Measurements from ENCODE around the gene SEMA5B. TPM values are rescaled to one million over a fixed set of nuclear protein-coding genes. Genes with fewer than 3 reads are reported as not detected.

SEMA5B gene
- total RNA-seq, 1 experiment from 2014 or later: 9.4 TPM

DNA sequence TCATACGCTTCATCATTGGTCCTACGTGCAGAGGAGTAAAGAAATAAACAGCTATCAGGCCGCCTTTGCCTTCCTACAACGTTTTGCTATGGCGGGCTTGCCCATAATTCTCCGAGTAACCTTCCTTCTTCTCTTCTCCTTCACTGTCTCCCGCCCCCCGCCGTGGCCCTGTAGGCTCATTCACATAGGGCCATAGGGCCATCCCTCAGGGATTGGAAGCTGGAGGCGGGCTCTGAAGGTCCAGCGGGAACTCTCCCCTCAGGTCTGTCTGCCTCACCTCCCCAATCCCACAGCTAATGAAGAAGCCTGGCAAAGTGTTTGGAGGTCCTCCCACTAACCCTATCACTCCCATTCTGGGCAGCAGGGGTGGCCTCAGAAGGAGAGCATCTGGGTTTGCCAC is 43.6 kb downstream of the SEMA5B start:
- DNase-seq: peak; percentile 73

More for the DNA sequence above, 43.6 kb downstream of the SEMA5B start:
- H3K4ac ChIP-seq (ENCODE audit: low read depth, low read length): no peak overlapping the region
- H3K9ac ChIP-seq (ENCODE audit: extremely low read depth, insufficient read length, low read length): no peak overlapping the region
- no peak overlapping the region for H4K91ac ChIP-seq (ENCODE audit: insufficient read length, low read depth, low read length)
- H3K27ac Mint-ChIP-seq: peak overlapping the region in 1 of 3 experiments; percentile 13; a peak in 1 of 7 replicates
- H2BK15ac ChIP-seq (ENCODE audit: low read depth, low read length): no peak overlapping the region
- no CpG with 5 or more reads among the region's 11 CpGs for WGBS (ENCODE audit: extremely low coverage, insufficient read length, low lambda C conversion rate)
- no peaks in the 10 kb centered on the region for H3K36me3 Mint-ChIP-seq (ENCODE audit: insufficient read depth in 1 of 3, low read depth in 3 of 3)
- no peak overlapping the region for H2AFZ ChIP-seq (ENCODE audit: low read length)
- H4K5ac ChIP-seq (ENCODE audit: insufficient read length, low read depth, low read length): no peak overlapping the region
- no peak overlapping the region for H3K4me2 ChIP-seq (ENCODE audit: insufficient read depth, insufficient read length, low read length)
- H3K23ac ChIP-seq (ENCODE audit: insufficient read length, low read depth, low read length): no peak overlapping the region
- no peaks in the 10 kb centered on the region; a peak in 2 of 5 replicates for H3K9me3 Mint-ChIP-seq
- no peak overlapping the region for H2AK5ac ChIP-seq (ENCODE audit: insufficient read length, low read length)
- H2BK20ac ChIP-seq (ENCODE audit: low read depth, low read length, poor library complexity, severe bottlenecking): no peak overlapping the region
- H3K18ac ChIP-seq (ENCODE audit: insufficient read length, low read depth, low read length): no peak overlapping the region
- no peak overlapping the region for H2BK5ac ChIP-seq (ENCODE audit: insufficient read length, low read length)
- no peaks in the 10 kb centered on the region for H3K79me2 ChIP-seq (ENCODE audit: insufficient read depth, low read length)
- TF ChIP-seq, protein P1, sequence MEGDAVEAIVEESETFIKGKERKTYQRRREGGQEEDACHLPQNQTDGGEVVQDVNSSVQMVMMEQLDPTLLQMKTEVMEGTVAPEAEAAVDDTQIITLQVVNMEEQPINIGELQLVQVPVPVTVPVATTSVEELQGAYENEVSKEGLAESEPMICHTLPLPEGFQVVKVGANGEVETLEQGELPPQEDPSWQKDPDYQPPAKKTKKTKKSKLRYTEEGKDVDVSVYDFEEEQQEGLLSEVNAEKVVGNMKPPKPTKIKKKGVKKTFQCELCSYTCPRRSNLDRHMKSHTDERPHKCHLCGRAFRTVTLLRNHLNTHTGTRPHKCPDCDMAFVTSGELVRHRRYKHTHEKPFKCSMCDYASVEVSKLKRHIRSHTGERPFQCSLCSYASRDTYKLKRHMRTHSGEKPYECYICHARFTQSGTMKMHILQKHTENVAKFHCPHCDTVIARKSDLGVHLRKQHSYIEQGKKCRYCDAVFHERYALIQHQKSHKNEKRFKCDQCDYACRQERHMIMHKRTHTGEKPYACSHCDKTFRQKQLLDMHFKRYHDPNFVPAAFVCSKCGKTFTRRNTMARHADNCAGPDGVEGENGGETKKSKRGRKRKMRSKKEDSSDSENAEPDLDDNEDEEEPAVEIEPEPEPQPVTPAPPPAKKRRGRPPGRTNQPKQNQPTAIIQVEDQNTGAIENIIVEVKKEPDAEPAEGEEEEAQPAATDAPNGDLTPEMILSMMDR (conservative IDR thresholded peaks at IDR 0.05): no peak
- H3T11ph ChIP-seq (ENCODE audit: low read length): no peak overlapping the region
- H2BK120ac ChIP-seq (ENCODE audit: low read depth, low read length, poor library complexity, severe bottlenecking): no peak overlapping the region
- no peaks in the 10 kb centered on the region; the same call in 1 of the 2 replicates for H3K27me3 ChIP-seq (ENCODE audit: insufficient read depth, low read length)
- H3K79me1 ChIP-seq (ENCODE audit: insufficient read depth, low read depth, low read length, poor library complexity, severe bottlenecking): no peaks in the 10 kb centered on the region
- H3K23me2 ChIP-seq (ENCODE audit: insufficient read length, low read depth, low read length, poor library complexity, severe bottlenecking): no peaks in the 10 kb centered on the region
- H3K27ac ChIP-seq (ENCODE audit: insufficient read length, low read depth, low read length): no peak overlapping the region
- H3K27me3 Mint-ChIP-seq (ENCODE audit: low read depth): peaks cover 21% of the 10 kb centered on the region
- no peak overlapping the region for H2BK12ac ChIP-seq (ENCODE audit: insufficient read length, low read depth, low read length)
- H3K4me3 Mint-ChIP-seq: no peak overlapping the region
- H4K20me1 ChIP-seq (ENCODE audit: control insufficient read depth, insufficient read depth, insufficient read length): no peaks in the 10 kb centered on the region
- H3K4me1 Mint-ChIP-seq: peaks cover 66 to 77% of the 10 kb centered on the region in 2 experiments
- H3K56ac ChIP-seq (ENCODE audit: insufficient read length, low read depth, low read length): no peak overlapping the region
- H4K8ac ChIP-seq (replicated peaks; ENCODE audit: insufficient read length, low read depth, low read length): no peak overlapping the region
- H3K9me3 ChIP-seq (ENCODE audit: control insufficient read depth, low read depth, low read length): no peaks in the 10 kb centered on the region
- H3K14ac ChIP-seq (ENCODE audit: insufficient read depth, low read length): no peak overlapping the region
- H3K4me1 ChIP-seq (ENCODE audit: insufficient read depth, low read length): peaks cover 27% of the 10 kb centered on the region

Data from H9 (cell line).